HEK293 (cell line): ENCODE data around the gene FIBP.

ENCODE experiments used
- HOXA7 ChIP-seq: sonication (generic); formaldehyde crosslinking; IDR thresholded peaks from 2 replicates; pipeline ENCODE4 v1.8.1; 2022; ENCODE audit warnings: missing genetic modification reagents, borderline replicate concordance
- TCF7L2 ChIP-seq: IDR thresholded peaks from 2 replicates; pipeline ENCODE4 v1.6.1; 2011; ENCODE audit warnings: low read depth, mild to moderate bottlenecking, inconsistent platforms, low read length, moderate library complexity, borderline replicate concordance
- ZNF133 ChIP-seq: fragments of 450-650 bp; formaldehyde crosslinking; IDR thresholded peaks from 2 replicates; pipeline ENCODE4 v1.5.1; 2016; ENCODE audit warnings: missing biosample characterization, missing genetic modification characterization
- TF ChIP-seq, protein P1 (sequence below): fragments of 450-650 bp; formaldehyde crosslinking; IDR thresholded peaks from 2 replicates; pipeline ENCODE4 v1.5.1; 2016; ENCODE audit warnings: missing biosample characterization, missing genetic modification characterization
- TF ChIP-seq, protein P2 (sequence below): fragments of 450-650 bp; formaldehyde crosslinking; IDR thresholded peaks from 2 replicates; pipeline ENCODE4 v1.5.1; 2016; ENCODE audit warnings: missing biosample characterization, missing genetic modification characterization, low read depth

DNA sequence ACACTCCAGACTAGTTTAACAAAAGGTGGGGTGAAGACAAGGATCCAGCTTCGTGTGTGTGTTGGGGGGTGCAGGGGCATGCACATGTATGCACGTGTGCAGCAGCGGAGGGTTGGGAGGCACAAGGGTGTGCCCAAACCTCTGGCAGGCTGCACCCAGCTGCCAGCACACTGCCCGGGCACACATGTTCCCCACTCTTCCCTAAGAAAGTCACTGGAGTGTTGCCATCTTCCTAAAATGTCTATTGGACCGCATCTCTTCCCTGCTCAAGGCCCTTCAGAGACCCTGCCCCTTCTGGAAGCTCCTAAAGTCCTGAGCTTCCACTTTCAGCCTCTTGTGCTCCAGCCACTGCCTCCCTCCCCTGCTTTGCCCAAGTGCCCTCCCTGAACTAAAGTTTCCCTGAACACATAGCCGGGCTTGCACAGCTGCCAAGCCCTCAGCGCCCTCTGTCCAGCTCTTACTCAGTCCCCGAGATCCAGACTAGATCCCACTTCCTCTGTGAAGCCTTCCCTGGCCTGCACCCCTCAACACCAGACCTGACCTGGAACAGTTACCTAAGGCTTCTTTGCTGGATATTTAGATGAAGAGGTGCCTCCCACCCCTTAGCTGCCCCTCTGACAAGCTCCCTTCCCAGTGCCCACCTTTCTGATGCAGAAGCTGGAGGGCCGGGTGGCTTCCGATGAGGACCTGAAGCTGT lies 36.3 kb downstream of the FIBP start:
- TF ChIP-seq ZNF133 (tag by site-specific recombination): no peak
- TF ChIP-seq, protein P1, sequence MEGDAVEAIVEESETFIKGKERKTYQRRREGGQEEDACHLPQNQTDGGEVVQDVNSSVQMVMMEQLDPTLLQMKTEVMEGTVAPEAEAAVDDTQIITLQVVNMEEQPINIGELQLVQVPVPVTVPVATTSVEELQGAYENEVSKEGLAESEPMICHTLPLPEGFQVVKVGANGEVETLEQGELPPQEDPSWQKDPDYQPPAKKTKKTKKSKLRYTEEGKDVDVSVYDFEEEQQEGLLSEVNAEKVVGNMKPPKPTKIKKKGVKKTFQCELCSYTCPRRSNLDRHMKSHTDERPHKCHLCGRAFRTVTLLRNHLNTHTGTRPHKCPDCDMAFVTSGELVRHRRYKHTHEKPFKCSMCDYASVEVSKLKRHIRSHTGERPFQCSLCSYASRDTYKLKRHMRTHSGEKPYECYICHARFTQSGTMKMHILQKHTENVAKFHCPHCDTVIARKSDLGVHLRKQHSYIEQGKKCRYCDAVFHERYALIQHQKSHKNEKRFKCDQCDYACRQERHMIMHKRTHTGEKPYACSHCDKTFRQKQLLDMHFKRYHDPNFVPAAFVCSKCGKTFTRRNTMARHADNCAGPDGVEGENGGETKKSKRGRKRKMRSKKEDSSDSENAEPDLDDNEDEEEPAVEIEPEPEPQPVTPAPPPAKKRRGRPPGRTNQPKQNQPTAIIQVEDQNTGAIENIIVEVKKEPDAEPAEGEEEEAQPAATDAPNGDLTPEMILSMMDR: no peak
- TF ChIP-seq, protein P2, sequence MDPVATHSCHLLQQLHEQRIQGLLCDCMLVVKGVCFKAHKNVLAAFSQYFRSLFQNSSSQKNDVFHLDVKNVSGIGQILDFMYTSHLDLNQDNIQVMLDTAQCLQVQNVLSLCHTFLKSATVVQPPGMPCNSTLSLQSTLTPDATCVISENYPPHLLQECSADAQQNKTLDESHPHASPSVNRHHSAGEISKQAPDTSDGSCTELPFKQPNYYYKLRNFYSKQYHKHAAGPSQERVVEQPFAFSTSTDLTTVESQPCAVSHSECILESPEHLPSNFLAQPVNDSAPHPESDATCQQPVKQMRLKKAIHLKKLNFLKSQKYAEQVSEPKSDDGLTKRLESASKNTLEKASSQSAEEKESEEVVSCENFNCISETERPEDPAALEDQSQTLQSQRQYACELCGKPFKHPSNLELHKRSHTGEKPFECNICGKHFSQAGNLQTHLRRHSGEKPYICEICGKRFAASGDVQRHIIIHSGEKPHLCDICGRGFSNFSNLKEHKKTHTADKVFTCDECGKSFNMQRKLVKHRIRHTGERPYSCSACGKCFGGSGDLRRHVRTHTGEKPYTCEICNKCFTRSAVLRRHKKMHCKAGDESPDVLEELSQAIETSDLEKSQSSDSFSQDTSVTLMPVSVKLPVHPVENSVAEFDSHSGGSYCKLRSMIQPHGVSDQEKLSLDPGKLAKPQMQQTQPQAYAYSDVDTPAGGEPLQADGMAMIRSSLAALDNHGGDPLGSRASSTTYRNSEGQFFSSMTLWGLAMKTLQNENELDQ (tag by site-specific recombination): no peak
- no peak for TF ChIP-seq TCF7L2
- no peak for TF ChIP-seq HOXA7 (CRISPR knock-in tag)
